22Rv1 (cell line): ENCODE results near the gene TPM2.

Source experiments
- H3K27ac ChIP-seq: fragments of 450-650 bp; 2 replicates; pipeline ENCODE4 v1.5.1; 2017
- CTCF ChIP-seq: fragments of 450-650 bp; IDR thresholded peaks from 2 replicates; pipeline ENCODE4 v1.5.1; 2017; ENCODE audit warnings: mild to moderate bottlenecking
- ZFX ChIP-seq: fragments of 450-650 bp; IDR thresholded peaks from 2 replicates; pipeline ENCODE4 v1.6.1; 2017; ENCODE audit warnings: antibody characterized with exemption, borderline replicate concordance

The TPM2 gene

DNA sequence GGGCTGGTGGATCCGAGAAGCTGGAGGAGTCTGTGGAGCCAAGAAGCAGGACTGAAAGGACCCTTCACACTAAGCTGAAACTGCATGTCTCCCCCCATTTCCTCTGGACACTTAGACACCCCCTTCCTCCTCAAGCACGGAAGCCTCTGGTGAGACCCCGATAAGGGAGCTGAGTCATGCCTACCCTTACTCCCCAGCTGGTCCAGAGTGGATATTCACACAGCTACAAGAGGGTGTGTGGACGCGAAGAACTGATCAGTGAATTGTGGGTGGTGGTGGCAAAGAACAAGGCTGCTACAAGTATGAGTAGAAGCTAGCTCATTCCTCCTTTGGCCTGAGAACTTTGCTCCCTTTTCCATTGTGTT, 37.9 kb upstream of the TPM2 start:
- H3K27ac ChIP-seq, result no peak overlapping the region
- TF ChIP-seq CTCF (no peak), ZFX (no peak)

DNA sequence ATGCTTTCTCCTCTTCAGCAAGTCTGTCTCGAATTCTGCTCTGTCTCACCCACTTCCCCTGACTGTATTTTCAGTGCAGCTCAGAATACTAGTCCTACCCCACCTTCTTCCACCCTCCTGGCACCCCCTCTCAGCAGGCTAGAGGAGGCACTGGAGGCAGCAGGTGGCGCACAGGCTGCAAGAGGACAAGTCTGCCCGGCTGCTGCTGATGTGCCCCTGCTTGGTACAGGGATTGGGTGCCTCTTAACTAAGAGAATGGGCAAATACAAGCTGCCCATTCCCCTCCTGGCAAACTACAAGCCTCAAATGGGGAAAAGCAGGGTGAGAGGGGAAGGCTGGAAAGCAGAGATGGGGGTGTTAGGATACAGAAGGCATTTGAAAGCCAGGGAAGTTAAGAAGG, 37.2 kb upstream of the TPM2 start:
- TF ChIP-seq ZFX (no peak), CTCF (no peak)
- no peak overlapping the region for H3K27ac ChIP-seq

- TF ChIP-seq CTCF (no peak), ZFX (no peak)
- H3K27ac ChIP-seq, result no peak overlapping the region
Observed at GRCh38 chr9:35725362-35725761, 35.6 kb upstream of the TPM2 start.

- no peak overlapping the region for H3K27ac ChIP-seq
- TF ChIP-seq CTCF (no peak), ZFX (no peak)
Observed at GRCh38 chr9:35723908-35724307, 34.2 kb upstream of the TPM2 start.

DNA sequence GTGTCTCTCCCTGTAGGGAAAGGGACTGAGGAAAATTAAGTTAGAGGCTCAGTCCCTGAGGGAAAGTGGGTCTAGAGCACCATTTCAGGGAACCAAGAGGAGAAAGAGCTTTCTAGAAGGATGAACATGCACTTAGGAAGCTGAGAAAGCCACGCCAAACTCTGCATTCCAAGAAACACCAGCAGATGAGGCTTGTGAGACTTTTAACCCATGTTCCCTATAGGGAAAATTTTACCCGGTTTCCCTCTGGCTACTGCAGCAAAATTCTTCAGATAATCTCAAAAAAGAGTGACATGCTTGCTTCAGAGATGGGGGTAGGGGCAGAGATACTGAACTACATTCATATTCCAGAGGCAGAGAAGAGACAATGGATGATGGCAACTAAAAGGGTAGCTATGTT, 33.7 kb upstream of the TPM2 start:
- H3K27ac ChIP-seq, result no peak overlapping the region
- TF ChIP-seq CTCF, result no peak
- TF ChIP-seq ZFX, result no peak

GRCh38 chr9:35719546-35719945, 29.8 kb upstream of the TPM2 start:
- H3K27ac ChIP-seq, result no peak overlapping the region
- no peak for TF ChIP-seq ZFX
- TF ChIP-seq CTCF, result no peak

DNA sequence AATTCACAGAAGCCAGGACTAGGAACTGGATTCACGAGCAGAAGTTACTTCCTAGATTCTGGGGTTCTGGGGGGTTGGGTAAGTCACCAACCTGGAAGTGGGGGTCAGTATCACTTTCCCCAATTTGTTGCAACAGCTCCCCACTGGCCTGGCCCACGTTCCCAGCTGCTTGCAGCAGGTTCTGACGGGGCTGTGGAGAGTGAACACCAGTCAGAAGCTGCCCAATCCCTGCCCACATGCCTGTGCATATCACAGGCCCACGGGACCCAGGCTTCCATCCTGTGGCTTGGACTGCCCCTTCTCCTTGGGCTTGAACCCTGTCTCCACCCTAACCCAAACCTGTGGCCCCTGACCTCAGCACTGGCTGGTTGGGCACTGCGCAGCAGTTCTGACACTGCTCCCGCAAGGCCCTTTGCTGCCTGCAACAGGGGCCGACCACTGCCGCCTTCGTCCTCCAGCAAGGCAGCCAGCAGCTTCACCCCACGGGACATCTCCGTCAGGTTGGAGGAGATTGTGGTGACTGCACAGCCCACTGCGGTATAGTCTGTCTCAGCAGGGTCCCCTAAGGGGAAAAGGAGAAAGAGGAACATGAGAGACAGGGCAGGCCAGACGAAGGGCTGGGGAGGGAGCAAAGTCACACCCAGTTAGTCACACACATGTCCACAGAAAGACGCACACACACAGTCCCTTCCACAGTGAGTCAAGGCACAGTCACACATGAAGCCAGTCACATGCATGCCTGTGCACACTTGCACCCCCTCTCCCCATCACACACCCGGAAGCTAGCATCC, 29.2 kb upstream of the TPM2 start:
- no peak for TF ChIP-seq CTCF

More for the DNA sequence above, 29.2 kb upstream of the TPM2 start:
- no peak overlapping the region for H3K27ac ChIP-seq
